CD4-positive, alpha-beta T cell treated with Interleukin-15 for 4 hours (primary cell): ENCODE measurements around the gene TENM3.

Source experiments
- DNase-seq: peaks from one replicate; pipeline ENCODE4 v3.0.0-alpha.2; 2020; ENCODE audit warnings: low spot score

TENM3 gene

DNA sequence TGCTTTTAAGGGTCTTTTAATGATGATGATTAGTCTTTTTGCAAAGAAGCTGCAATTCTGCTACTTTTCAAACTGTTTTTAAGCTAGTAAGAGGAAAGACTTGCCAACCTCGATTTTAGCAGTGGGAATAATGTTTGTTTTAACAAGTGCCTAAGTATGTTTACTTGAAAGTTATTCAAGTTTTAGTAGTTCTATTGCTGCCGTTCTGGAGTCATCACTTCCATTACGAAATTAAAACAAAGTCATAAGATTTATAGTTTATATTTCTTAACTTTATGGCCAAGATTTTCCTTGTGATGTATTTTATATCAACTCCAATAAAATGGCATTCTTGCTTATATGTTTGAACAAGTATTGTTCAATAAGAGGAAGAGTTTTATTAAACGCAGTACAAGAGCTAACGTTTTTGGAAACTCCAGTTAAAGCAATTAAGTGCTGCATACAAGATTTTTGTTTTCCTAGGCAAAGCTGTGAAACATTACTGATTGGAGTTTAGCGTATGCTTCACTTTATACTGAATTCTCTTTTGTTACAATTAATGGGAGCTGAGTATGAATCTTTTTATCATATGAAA is 211.3 kb downstream of the TENM3 start:
- DNase-seq: no peak

GRCh38 chr4:182465114-182465513 is 221.9 kb downstream of the TENM3 start:
- no peak for DNase-seq

DNA sequence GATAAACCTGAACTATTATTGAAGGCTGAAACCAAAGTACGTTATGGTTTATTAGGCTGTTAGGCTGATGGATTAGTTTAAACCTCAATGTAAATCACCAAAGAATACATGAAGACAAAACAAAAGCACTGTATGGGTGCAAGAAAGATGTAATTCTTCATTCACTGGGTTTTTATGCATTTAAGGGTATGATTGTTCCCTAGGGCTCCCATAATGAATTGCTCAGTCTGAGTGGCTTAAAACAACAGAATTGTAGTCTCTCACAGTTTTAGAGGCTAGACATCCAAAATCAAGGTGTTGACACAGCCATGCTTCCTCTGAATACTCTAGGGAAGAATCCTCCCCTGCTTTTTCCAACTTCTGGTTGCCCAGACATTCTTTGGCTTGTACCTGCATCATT is 222.8 kb downstream of the TENM3 start:
- no peak for DNase-seq

DNA sequence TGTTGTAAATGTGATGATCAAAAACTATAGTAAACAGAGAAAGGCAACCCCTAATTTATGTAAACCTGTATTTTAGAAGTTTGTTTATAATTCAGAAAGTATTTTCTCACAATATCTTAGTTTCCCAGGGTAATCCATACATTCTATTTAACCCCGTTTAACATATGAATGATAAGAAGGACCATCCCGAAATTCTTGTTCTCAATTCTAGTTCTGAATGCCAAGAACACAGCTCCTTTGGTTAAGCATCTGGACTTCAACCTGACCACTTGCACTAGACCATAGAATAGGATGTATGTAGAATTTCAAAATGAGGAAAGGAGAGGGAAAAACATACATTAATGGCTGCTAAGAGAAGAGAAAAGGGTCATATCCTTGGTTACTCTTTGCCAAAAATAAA is 227.0 kb downstream of the TENM3 start:
- no peak for DNase-seq

DNA sequence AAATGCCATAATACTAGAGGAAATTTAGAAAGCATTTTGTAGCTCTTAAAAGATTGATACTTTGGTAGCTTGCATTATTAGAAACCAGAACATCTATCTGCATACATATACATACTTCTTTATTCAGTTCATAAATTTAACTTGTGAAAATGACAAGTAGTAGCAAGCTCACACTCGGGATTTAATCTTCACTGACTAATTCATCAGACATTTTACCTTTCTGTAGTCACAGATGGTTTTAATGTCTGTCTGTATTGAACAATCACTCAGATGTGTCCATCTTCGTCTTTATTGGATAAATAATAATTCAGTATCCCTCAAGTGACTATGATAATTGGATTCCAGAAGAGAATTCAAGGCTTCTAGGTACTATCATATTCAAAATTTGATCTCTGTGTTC is 232.3 kb downstream of the TENM3 start:
- no peak for DNase-seq

- DNase-seq: peak; percentile 24
Measured at GRCh38 chr4:182478475-182478874, 235.3 kb downstream of the TENM3 start.

DNA sequence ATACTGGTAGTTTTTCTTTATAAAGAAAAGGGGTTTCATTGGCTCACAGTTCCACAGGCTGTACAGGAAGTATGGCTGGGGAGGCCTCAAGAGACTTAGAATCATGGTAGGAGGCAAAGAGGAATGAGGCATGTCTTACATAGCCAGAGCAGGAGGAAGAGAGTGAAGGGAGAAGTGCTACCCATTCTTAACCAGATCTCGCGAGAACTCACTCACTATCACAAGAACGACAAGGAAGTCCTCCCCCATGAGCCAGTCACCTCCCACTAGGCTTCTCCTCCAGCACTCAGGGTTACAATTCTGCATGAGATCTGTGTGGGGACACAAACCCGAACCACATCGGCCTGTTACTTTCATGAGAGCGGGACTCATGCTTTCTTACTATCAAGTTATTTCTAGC is 240.5 kb downstream of the TENM3 start:
- DNase-seq: no peak

GRCh38 chr4:182486881-182487280 is 243.7 kb downstream of the TENM3 start:
- DNase-seq: no peak

GRCh38 chr4:182488896-182489295 is 245.7 kb downstream of the TENM3 start:
- DNase-seq: no peak

DNA sequence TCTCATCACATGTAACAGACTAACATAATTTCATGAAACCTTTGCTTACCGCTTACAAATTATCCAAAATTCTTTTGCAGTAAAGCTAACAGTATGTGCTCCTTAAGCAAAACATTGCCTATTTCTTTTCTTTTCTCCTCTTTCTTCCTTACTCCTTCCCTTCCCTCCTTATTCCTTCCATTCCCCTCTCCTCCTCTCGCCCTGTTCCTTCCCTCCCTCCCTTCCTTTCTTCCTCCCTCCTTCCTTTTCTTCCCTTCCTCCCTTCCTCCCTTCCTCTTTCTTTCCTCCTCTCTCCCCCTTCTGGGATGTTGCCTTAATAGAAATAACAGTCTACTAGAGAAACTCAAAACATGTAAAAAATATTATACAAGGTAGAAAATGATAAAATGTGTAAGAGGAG is 246.4 kb downstream of the TENM3 start:
- no peak for DNase-seq

DNA sequence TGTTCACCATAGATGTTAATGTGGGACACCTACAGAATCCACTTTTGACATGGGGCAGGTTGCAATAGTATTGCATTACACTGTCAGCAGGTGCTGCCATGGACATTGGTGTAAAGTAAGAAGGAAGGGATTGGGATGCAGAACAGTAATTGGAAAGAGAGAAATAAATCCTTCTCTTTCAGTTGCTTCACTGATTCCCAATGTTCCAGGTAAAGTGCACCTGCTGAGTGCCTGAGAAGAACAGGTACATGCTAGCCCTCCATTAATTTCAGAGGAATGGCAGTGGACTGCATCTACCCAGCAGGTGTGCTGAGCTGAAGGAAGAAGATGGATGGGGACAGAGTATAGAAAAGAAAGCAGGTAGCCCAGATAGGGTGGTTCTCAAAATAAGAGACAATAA is 248.5 kb downstream of the TENM3 start:
- no peak for DNase-seq

GRCh38 chr4:182492423-182492822 is 249.2 kb downstream of the TENM3 start:
- DNase-seq: no peak

DNA sequence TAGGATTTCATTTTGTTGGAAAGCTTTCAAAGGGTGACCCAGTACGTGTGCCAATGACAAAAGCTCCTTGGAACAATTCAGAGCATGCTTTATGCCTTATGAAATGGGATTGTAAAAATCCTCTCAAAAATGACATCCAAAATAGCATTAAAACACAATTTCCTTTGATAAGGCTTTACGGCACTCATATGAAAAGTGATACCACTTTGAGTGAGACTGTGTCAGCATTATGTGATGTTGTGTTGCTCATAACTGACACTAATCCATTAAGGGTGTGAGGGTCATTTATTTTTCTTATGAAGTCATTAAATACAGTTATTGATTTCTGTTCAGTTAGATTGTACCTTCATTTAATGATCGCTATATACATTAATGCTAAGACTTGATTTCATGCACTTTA is 250.2 kb downstream of the TENM3 start:
- no peak for DNase-seq

DNA sequence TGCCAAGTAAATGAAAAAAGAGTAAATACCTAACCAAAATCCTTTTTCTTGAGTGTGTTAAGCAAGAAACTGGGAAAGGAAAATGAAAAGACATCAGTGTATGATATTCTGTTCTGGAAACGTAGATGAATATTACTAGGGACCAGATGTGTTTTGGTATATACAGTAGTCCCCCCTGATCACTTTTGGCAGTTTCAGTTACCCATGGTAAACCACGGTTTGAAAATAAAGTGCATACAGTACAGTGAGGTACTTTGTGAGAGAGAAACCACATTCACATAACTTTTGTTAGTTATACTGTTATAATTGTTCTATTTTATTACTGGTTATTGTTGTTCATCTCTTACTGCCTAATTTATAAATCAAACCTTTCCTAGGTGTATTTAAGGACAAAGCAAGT is 250.9 kb downstream of the TENM3 start:
- DNase-seq: no peak

GRCh38 chr4:182495031-182495430 is 251.8 kb downstream of the TENM3 start:
- no peak for DNase-seq

DNA sequence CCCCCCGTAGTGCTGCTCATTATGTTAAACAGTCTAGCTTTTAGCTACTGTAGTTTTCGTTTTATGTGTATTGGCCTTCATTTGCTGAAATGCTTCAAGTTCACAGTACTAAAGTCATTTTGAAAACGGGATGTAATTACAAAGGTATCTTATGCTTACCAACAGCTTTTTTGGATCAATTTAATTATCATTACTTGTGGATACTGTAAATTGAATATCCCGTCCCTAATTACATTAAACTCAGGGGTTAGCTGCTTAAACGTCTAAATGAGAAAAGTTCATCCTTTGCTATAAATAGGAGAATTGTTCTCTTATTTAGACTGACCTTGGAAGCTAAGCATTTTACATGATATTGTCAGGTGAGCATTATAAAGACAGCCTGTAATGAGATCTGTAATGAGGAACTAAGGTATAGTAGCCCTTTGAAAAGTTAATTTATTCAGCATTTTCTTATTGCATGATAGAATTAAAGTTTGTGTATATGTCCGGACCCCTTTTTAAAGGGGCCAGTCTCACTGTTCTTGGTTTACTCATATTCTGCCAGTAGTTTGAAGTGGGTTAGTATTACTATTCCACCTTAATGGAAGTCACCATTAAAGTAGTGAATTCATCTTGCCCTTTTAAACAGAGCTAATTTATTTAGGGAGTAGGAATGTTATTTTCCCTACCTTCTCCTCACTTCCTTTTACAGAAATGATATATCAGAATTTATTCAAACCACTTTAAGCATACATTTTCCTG is 252.6 kb downstream of the TENM3 start:
- DNase-seq: no peak

DNA sequence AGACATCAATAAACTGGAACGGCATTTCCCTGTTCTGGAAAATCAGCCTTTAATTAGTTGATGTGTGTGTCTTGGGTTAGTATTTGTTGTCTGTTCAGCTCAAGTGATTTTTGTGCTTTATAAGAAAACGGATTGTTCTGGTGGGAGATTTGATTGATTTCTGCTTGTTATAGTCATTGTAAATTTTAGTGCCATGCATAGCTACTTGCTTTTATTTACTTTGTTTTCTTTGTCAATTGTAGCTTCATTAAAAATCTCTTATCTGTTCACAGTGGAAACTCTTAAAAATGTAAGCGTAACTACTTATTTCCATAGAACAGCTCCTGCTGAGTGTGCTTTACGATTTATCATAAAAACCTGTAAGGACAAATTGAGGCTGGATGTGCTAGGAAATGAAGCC is 253.2 kb downstream of the TENM3 start:
- no peak for DNase-seq

DNA sequence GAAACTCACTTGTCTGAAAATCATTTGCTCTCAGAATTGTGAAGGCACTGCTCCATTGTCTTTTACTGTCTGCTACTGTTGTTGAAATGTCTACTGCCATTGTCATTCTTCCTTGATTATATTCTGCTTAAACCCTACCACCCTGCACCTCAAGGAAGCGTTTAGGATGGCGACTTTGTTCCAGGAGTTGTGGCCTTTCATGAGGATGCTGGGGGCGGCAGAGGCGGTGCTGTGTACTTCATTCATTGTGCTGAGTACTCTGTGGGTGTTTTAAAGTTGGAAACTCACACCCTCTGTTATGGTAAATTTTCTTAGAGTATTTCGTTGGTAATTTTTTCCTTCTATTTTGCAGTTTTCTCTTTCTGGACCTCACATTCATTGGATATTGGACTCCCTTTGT is 258.9 kb downstream of the TENM3 start:
- DNase-seq: no peak

DNA sequence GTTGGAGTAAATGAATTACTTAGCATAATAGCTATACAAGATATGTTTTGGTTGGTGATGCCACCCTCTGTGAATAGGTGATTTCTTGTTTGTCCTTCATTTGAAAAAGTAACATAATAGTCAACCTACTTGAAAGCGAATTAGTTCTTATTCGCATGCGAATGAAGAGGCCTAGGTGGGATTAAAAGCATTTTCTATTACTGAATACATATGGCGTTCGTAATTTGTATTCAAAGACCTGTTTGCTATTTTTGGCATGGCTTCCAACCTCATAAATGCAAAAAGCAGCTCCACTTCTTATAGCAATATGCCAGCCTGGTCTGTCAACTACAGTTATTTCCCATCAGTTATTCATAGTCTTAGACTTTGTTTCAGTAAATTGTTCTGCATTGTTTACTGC is 261.3 kb downstream of the TENM3 start:
- DNase-seq: no peak

GRCh38 chr4:182507805-182508204 is 264.6 kb downstream of the TENM3 start:
- no peak for DNase-seq

DNA sequence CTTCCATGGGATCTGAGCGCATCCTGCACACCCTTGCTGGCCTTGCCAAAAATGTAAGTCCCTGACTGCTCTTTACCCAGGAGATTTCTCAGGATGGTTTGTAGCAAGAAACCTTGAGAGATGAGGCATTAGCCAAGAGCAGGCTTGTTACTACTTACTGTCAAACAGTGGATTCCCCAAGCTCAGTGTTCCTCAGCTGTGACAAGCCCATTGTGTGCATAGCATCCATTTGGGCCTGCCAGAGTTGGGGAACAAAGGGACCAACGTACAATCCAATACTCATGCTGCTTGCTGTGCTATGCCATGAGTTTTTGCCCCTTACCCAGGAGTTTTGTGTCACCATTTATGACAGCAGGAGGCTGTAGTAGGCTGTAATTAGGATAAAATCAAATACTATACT is 267.6 kb downstream of the TENM3 start:
- DNase-seq: no peak

DNA sequence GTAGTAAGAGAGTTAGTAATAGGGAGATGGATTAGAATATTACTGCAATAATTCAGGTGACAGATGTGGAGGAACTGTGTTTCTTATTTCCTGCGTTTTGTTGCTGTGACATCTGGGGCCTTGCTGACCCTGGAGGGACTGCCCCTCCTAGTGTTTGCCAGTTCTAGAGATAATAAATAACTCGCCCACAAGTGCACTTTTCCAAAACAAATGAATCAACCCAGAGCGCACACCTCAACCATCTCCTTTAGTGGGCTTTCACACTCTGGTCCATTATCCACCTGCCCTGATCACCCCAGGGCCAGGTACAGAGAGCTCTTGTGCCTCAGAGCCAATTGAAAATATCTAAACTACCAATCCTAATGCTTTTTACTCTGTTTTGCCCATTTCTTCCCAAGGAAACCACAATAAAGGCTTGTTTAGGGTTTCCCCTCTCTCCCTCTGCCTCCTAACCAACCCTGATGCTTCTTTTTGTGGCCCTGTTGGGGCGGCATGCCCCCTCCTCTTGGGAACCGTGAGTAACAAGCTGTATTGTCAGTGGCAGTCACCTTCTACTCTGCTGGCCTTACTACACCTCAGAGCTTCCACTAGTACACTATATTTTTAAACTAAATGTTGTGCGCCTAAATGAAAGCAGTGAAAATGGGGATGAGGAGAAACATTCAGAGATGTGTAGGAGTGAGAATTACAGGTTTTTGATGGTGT is 270.5 kb downstream of the TENM3 start:
- DNase-seq: no peak

DNA sequence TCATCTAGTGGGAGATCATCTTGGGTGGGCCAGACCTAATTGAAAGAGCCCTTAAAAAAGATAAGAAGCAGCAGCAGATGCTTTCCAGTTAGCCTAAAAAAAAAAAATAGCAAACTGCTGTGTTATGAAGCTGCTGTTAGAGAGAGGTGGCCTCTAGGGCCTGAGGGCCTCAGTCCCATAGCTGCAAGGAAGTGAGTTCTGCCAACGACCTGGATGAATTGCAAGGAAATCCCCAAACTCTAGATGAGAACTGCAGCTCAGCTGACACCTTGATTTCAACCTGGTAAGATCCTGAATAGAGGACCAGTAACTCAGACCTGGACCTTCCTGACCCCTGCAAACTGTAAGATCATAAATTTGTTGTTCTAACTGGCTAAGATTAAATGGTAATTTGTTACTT is 275.2 kb downstream of the TENM3 start:
- no peak for DNase-seq

GRCh38 chr4:182519528-182519927 is 276.3 kb downstream of the TENM3 start:
- DNase-seq: no peak
